ENCODE results near the gene SOS1.
"Not testable (repeated sequence)": the region's sequence is repeated elsewhere in the genome, so short reads cannot be mapped to it uniquely, and the experiment has no call there.

The SOS1 gene

DNA sequence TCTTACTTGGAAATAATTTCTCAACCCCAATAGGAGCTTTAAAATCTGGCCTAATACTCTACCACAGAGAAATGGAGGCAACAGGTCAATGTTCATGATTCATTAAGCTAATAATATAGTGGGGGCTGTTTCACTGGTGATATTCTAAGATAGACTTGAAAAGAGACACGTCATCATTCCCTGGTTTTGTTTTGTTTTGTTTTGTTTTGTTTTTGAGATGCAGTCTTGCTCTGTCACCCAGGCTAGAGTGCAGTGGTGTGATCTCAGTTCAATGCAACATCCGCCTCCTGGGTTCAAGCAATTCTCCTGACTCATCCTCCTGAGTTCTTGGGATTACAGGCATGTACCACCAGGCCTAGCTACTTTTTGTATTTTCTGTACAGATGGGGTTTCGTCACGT lies 37.5 kb upstream of the SOS1 start:
- Histone ChIP-seq H3K9me3 (ENCODE audit: insufficient read depth, low read length) (no peaks in the 10 kb centered on the region), H4K20me1 (ENCODE audit: insufficient read depth, low read length) (no peaks in the 10 kb centered on the region), H3K27ac (ENCODE audit: low read length) (no peak overlapping the region), H3K4me1 (ENCODE audit: low read length) (peaks cover 5% of the 10 kb centered on the region; the same call in 1 of the 2 replicates), H3K4me3 (ENCODE audit: low read length) (no peak overlapping the region), H3K9ac (ENCODE audit: low read length) (no peak overlapping the region), H3K4me2 (ENCODE audit: low read length) (no peak overlapping the region), H2AFZ (ENCODE audit: low read depth, low read length) (no peak overlapping the region), H3K27me3 (ENCODE audit: low read depth, low read length) (no peaks in the 10 kb centered on the region), H3K36me3 (replicated peaks; ENCODE audit: low read depth, low read length) (no peaks in the 10 kb centered on the region), H3K79me2 (ENCODE audit: low read length) (no peaks in the 10 kb centered on the region)
- TF ChIP-seq EZH2phosphoT487 (IDR thresholded peaks at IDR 0.05; ENCODE audit: low read depth) = no peak
- no peak for TF ChIP-seq CTCF (IDR thresholded peaks at IDR 0.05; ENCODE audit: low read depth, low read length)

DNA sequence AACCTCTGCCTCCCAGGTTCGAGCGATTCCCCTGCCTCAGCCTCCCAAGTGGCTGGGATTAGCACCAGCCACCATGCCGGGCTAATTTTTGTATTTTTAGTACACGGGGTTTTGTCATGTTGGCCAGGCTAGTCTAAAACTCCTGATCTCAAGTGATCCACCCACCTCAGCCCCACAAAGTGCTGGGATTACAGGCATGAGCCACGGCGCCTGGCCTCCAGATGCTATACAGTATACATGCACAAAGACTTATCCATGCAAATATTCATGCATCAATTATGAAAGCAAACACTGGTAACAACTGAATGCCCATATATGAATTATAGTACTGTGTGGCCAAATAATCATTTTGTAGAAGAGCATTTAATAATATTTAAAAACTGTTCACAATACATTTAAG lies 36.0 kb upstream of the SOS1 start:
- H3K27me3 ChIP-seq (ENCODE audit: low read depth, low read length) = no peaks in the 10 kb centered on the region
- H3K9ac ChIP-seq (ENCODE audit: low read length) = no peak overlapping the region
- no peak overlapping the region for H3K27ac ChIP-seq (ENCODE audit: low read length)
- H3K4me3 ChIP-seq (ENCODE audit: low read length) = no peak overlapping the region
- H3K4me1 ChIP-seq (ENCODE audit: low read length) = peaks cover 5% of the 10 kb centered on the region; the same call in 1 of the 2 replicates
- H2AFZ ChIP-seq (ENCODE audit: low read depth, low read length) = no peak overlapping the region
- no peaks in the 10 kb centered on the region for H4K20me1 ChIP-seq (ENCODE audit: insufficient read depth, low read length)
- H3K9me3 ChIP-seq (ENCODE audit: insufficient read depth, low read length) = no peaks in the 10 kb centered on the region
- no peaks in the 10 kb centered on the region for H3K79me2 ChIP-seq (ENCODE audit: low read length)
- H3K36me3 ChIP-seq (replicated peaks; ENCODE audit: low read depth, low read length) = no peaks in the 10 kb centered on the region
- H3K4me2 ChIP-seq (ENCODE audit: low read length) = no peak overlapping the region
- TF ChIP-seq CTCF (IDR thresholded peaks at IDR 0.05; ENCODE audit: low read depth, low read length) (no peak), EZH2phosphoT487 (IDR thresholded peaks at IDR 0.05; ENCODE audit: low read depth) (no peak)

DNA sequence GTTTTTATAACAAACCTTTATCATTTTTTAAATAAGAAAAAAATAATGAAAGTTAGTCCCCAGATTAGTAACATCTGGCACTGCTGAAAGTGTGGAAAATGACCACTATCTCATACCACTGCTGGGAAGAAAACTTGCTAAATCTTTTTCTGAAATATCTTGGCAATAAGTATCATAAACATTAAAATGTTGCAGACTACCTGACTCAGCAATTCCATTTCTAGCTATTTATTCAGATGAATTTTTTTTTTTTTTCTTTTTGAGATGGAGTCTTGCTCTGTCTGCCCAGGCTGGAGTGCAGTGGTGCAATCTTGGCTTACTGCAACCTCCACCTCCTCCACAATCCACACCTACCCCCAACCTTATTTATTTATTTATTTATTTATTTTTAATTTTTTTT lies 35.3 kb upstream of the SOS1 start:
- Histone ChIP-seq H2AFZ (ENCODE audit: low read depth, low read length) (no peak overlapping the region), H4K20me1 (ENCODE audit: insufficient read depth, low read length) (no peaks in the 10 kb centered on the region), H3K4me1 (ENCODE audit: low read length) (peaks cover 5% of the 10 kb centered on the region; the same call in 1 of the 2 replicates), H3K27ac (ENCODE audit: low read length) (no peak overlapping the region), H3K4me2 (ENCODE audit: low read length) (no peak overlapping the region), H3K4me3 (ENCODE audit: low read length) (no peak overlapping the region), H3K79me2 (ENCODE audit: low read length) (no peaks in the 10 kb centered on the region), H3K27me3 (ENCODE audit: low read depth, low read length) (no peaks in the 10 kb centered on the region), H3K9ac (ENCODE audit: low read length) (no peak overlapping the region), H3K9me3 (ENCODE audit: insufficient read depth, low read length) (no peaks in the 10 kb centered on the region), H3K36me3 (replicated peaks; ENCODE audit: low read depth, low read length) (no peaks in the 10 kb centered on the region)
- TF ChIP-seq EZH2phosphoT487 (IDR thresholded peaks at IDR 0.05; ENCODE audit: low read depth) (no peak), CTCF (IDR thresholded peaks at IDR 0.05; ENCODE audit: low read depth, low read length) (no peak)

DNA sequence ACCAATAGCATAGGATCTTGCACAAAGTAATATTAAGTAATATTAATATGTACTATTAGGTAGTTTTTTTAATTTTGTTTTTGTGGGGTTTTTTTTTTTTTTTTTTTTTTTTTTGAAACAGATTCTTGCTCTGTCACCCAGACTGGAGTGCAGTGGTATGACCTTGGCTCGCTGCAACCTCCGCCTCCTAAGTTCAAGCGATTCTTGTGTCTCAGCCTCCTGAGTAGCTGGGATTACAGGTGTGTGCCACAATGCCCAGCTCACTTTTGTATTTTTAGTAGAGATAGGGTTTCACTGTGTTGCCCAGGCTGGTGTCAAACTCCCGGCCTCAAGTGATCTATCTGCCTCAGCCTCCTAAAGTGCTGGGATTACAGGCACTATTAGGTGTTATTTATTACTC lies 34.7 kb upstream of the SOS1 start:
- not testable (repeated sequence) for H3K4me3 ChIP-seq (ENCODE audit: low read length); H3K9me3 ChIP-seq (ENCODE audit: insufficient read depth, low read length); H3K79me2 ChIP-seq (ENCODE audit: low read length); H3K36me3 ChIP-seq (replicated peaks; ENCODE audit: low read depth, low read length); H3K27me3 ChIP-seq (ENCODE audit: low read depth, low read length); H3K9ac ChIP-seq (ENCODE audit: low read length); H2AFZ ChIP-seq (ENCODE audit: low read depth, low read length); H3K4me2 ChIP-seq (ENCODE audit: low read length); H3K27ac ChIP-seq (ENCODE audit: low read length); H4K20me1 ChIP-seq (ENCODE audit: insufficient read depth, low read length); H3K4me1 ChIP-seq (ENCODE audit: low read length)

GRCh38 chr2:39154944-39155343 lies 34.1 kb upstream of the SOS1 start:
- Histone ChIP-seq H3K79me2 (ENCODE audit: low read length) (no peaks in the 10 kb centered on the region), H3K36me3 (replicated peaks; ENCODE audit: low read depth, low read length) (no peaks in the 10 kb centered on the region), H4K20me1 (ENCODE audit: insufficient read depth, low read length) (no peaks in the 10 kb centered on the region), H2AFZ (ENCODE audit: low read depth, low read length) (peak overlapping the region; percentile 93), H3K27ac (ENCODE audit: low read length) (no peak overlapping the region), H3K27me3 (ENCODE audit: low read depth, low read length) (no peaks in the 10 kb centered on the region), H3K9me3 (ENCODE audit: insufficient read depth, low read length) (no peaks in the 10 kb centered on the region), H3K9ac (ENCODE audit: low read length) (0 out of 2 replicates have a peak overlapping the region, but pooled peaks have one; percentile 1), H3K4me3 (ENCODE audit: low read length) (peak overlapping the region; percentile 68), H3K4me1 (ENCODE audit: low read length) (peaks cover 5% of the 10 kb centered on the region; the same call in 1 of the 2 replicates), H3K4me2 (ENCODE audit: low read length) (peak overlapping the region; percentile 69)
- TF ChIP-seq CTCF (IDR thresholded peaks at IDR 0.05; ENCODE audit: low read depth, low read length) (no peak), EZH2phosphoT487 (IDR thresholded peaks at IDR 0.05; ENCODE audit: low read depth) (no peak)

Data from OCI-LY3 (cell line).